Gastrocnemius medialis (tissue), 4 donors: Measurements from ENCODE around the gene PMVK.

Source experiments
- POLR2A ChIP-seq, 2 donors: fragments of 450-650 bp; IDR thresholded peaks; one replicate each; pipeline ENCODE4 v1.6.1; 2017; ENCODE audit warnings: antibody characterized with exemption in 2 of 2, mild to moderate bottlenecking in 2 of 2, moderate library complexity in 2 of 2
- TF ChIP-seq, protein P1 (sequence below), 5 experiments: fragments of 450-650 bp in 3 of 5; fragments of 200-600 bp in 2 of 5; sonication (generic) in 2 of 5; IDR thresholded peaks in 4 of 5; conservative IDR thresholded peaks in 1 of 5; 1 replicate in 4 of 5; 2 replicates in 1 of 5; pipeline ENCODE4 v1.5.1; 2016 to 2019; ENCODE audit warnings: antibody characterized with exemption in 5 of 5, mild to moderate bottlenecking in 3 of 5, moderate library complexity in 3 of 5

DNA sequence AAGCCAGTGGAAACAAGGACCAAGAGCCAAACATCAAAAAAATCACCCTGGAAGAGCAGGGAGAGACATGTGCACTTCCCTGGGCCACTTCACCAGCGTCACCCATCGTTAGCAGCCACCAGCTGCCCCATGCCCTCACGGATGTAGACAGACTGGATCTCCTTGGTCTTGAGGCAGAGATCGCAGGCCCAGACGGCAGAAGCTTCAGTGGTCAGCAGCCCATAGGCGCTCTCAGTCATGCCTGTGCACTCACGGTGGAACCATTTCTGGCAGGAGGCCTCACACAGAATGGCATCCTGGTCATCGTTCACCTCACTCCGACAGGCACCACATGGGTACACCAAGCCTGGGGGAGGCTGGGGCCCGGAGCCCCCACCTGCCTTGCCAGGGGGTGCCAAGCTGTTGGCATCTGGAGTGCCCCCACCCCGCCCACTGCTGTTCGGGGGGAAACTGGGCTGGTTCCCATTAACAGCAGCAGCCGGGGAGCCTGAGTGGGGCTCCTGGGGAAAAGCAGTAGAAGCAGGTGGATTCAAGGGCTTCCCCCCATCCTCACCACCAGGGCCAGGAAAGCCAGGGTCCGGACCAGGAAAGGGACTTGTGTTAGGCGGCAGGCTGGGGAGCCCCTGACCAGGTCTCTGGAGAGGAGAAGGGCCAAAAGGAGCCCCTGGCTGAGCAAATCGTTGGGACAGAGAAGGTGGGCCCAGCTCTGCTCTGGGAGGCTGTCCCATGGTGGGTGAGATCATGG lies 22.3 kb upstream of the PMVK start:
- no peak for TF ChIP-seq POLR2A (IDR thresholded peaks at IDR 0.05)
- TF ChIP-seq, protein P1, sequence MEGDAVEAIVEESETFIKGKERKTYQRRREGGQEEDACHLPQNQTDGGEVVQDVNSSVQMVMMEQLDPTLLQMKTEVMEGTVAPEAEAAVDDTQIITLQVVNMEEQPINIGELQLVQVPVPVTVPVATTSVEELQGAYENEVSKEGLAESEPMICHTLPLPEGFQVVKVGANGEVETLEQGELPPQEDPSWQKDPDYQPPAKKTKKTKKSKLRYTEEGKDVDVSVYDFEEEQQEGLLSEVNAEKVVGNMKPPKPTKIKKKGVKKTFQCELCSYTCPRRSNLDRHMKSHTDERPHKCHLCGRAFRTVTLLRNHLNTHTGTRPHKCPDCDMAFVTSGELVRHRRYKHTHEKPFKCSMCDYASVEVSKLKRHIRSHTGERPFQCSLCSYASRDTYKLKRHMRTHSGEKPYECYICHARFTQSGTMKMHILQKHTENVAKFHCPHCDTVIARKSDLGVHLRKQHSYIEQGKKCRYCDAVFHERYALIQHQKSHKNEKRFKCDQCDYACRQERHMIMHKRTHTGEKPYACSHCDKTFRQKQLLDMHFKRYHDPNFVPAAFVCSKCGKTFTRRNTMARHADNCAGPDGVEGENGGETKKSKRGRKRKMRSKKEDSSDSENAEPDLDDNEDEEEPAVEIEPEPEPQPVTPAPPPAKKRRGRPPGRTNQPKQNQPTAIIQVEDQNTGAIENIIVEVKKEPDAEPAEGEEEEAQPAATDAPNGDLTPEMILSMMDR (IDR thresholded peaks at IDR 0.05 in 4 of 5, conservative IDR thresholded peaks at IDR 0.05 in 1 of 5): no peak
